Left renal cortex interstitium (tissue), 4 donors: ENCODE data around the gene MCM8. TPM values are rescaled to one million over a fixed set of nuclear protein-coding genes. Genes with fewer than 3 reads are reported as not detected.

Experiments used
- DNase-seq, 4 donors: peaks; one replicate each; pipeline ENCODE4 v3.0.0-alpha.2; 2013; ENCODE audit warnings: low read depth in 4 of 4, low spot score in 2 of 4, missing footprints in 1 of 4
- polyA plus RNA-seq, 4 donors: library from polyadenylated mRNA; unstranded; fragments of 120-200 nt; gene quantifications; one replicate each; pipeline ENCODE4 v1.2.1, GENCODE V29; 2013; ENCODE audit not compliant: insufficient read length in 4 of 4

The MCM8 gene
- polyA plus RNA-seq, 4 donors, result 11.2 to 20.3 (median 14.8) TPM

DNA sequence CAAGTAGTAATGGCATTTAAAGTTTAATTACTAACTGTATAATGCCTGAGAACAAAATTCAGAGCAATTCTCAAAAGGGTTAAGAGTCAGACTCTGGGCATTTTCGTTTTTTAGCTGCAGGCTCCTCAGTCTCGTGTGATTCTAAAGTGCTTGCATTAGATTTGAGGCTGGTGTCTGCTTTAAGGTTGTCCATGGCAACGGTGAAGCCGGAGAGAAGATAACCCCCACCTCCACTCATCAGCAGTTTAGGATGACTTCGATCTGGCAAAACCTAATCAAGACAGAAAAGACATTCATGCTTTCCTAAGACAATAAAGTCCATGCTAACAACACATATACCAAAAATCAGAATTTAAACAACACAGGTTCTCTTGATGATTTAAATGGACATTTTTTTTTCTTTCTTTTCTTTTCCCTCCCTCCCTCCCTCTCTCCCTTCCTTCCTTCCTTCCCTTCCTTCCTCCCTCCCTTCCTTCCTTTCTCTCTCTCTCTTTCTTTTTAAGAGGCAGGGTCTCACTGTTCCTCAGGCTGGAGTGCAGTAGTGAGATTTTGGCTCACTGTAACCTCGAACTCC, 11.9 kb upstream of the MCM8 start:
- no peak for DNase-seq

DNA sequence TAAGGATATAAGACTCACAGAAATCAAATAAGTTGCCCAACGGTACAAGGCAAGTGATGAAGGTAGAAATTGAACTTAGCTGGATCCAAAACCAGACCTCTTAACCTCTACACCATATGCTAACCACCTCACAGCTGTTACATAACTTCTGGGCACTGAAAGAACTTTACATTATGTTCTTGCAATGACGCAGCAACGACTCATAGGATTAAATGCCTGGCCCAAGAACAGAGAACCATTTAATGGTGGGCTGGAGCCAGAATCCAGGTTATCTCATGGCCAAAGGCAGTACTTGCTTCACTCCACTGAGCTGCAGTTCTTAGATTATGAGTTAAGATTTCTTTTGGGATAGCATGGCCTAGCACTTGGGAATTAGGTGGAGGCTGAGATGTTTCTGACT, 4.5 kb upstream of the MCM8 start:
- no peak for DNase-seq

DNA sequence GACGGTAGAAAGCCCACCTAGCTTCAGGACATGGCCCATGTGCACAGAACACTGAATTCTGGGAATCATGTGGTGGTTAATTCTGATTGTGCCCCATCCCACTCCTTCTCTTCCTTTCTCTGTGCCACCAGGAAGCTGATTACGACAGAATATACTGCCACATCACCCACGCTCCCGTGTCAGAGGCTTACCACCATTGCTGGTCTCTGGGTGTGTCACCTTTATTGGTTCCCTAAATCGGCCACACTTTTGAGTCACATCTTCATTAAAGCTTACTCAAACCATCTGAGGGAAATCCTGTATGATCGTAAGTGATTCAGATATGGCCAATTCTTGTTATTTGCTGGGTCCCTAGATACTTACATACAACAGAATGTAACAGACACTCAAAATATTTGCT, 3.2 kb upstream of the MCM8 start:
- DNase-seq, result no peak

GRCh38 chr20:5949943-5950270, 545 bp upstream of the MCM8 start:
- DNase-seq, result no peak

DNA sequence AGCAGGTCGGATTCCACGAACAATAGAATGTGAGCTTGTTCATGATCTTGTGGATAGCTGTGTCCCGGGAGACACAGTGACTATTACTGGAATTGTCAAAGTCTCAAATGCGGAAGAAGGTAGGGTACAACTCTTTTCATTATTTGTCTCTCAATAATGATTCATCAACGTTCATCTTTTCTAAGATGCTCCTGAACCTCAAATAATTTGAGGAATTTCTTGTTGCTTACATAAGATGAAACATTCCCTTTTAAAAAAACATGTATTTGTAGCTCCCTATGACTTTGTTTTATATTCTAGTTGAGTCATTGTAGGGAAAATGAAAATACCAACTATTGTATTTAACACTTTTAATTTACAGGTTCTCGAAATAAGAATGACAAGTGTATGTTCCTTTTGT, 17.0 kb downstream of the MCM8 start:
- no peak for DNase-seq

- DNase-seq, result no peak
Measured at GRCh38 chr20:5968462-5968861, 18.0 kb downstream of the MCM8 start.

- no peak for DNase-seq
Measured at GRCh38 chr20:5969348-5969935, 19.0 kb downstream of the MCM8 start.

GRCh38 chr20:5969940-5970339, 19.5 kb downstream of the MCM8 start:
- DNase-seq, result no peak

DNA sequence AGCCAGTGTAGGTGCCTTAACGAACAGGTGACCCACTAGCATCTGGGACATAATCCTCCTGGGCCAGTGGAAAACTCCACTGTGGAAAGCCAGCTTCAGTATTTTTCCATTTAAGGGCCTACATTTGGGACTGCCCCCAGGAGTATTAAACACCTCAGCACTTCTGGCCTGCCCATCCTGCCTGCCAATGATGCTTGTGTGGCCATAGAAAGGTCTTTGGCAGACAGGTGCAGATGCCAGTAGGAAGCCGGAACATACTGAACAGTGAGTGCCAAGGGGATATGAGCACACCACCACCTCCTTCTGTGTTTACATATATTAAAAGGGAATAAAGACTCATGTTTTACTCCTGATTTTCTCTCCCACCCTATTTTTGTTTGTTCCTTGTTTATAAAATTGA, 19.9 kb downstream of the MCM8 start:
- DNase-seq, result no peak

DNA sequence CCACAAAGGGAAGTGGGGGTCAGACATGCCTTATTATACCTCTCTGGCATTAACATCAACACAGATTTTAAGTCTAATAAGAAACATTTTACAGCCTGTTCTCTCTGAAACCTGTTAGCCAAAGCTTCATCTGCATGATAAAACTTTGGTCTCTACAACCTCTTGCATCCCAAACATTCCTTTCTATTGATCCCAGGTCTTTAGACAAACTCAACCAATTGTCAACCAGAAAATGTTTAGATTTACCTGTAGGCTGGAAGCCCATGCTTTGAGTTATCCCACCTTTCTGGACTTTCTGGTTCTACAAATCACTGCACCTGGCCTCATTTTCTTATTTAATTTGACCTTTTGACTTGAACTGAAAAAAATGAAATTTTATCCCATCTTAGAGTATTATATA, 20.8 kb downstream of the MCM8 start:
- no peak for DNase-seq

- no peak for DNase-seq
Measured at GRCh38 chr20:5973172-5973571, 22.7 kb downstream of the MCM8 start.

DNA sequence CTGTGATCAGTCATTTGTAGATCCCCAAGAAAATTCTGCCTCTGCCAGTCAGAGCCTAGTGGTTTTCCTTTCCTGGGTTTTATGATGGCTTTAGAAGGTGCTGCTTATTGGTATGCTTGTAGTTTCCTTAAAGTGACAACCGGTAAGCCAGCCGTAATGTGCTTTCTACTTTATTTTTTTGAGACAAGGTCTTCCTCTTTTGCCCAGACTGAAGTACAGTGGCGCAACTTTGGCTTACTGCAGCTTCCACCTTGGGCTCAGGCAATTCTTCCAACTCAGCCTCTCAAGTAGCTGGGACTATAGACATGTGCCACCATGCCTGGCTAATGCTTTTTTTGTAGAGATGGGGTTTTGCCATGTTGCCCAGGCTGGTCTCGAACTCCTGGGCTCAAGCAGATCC, 23.5 kb downstream of the MCM8 start:
- DNase-seq, result no peak

DNA sequence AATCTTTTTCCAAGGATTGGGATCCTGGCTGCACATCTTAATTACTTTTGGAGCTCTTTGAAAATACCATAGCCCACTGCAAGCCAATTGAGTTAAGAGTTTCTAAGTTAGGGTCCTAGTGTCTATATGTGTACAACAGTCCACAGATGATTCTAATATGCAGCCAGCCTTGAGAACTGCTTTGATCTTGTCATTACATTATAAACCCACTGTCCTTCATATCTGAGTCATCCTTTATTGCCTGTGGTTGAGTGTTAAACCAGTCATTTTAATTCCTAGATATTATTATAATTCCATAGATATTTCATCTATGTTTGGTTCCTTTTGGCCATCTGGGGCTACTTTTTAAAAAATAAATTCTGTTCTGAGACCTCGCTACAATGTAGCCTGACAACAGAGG, 24.1 kb downstream of the MCM8 start:
- DNase-seq, result no peak

DNA sequence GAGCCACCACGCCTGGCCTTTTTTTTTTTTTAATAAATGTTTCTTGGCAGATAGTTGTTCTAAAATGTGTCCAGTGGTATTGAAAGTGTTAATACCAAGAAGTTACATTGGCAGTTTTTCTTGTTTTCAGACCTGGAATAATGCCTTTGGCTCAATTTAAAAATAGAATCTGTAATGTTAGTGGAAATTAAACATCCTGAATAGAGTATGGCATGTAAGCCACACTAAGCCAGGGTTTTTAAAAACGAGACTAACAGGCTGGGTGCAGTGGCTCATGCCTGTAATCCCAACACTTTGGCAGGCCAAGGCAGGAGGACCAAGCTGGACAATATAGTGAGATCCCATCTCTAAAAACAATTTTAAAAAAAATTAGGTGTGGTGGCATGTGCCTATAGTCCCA, 25.3 kb downstream of the MCM8 start:
- DNase-seq, result no peak

DNA sequence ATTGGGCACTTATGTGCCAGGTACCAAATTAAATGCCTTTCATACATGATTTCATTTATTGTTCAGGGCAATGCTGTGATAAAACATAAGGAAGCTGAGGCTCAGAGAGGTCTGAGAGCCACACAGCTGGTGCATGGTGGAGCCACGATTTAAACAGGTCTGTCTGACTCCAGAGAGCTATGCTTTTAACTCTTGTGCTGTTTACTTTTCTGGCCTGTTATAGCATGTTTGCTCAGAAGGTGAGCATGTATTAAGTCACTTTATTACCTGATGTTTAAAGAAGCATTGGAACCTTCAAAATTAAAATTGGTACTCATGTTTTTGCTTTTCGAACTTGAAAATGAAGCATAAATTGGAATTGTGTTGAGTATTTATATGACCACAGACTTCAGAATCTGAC, 26.8 kb downstream of the MCM8 start:
- DNase-seq, result no peak

GRCh38 chr20:5977975-5978374, 27.5 kb downstream of the MCM8 start:
- no peak for DNase-seq

GRCh38 chr20:5979801-5980200, 29.3 kb downstream of the MCM8 start:
- no peak for DNase-seq

GRCh38 chr20:5980720-5981538, 30.5 kb downstream of the MCM8 start:
- DNase-seq, result no peak

DNA sequence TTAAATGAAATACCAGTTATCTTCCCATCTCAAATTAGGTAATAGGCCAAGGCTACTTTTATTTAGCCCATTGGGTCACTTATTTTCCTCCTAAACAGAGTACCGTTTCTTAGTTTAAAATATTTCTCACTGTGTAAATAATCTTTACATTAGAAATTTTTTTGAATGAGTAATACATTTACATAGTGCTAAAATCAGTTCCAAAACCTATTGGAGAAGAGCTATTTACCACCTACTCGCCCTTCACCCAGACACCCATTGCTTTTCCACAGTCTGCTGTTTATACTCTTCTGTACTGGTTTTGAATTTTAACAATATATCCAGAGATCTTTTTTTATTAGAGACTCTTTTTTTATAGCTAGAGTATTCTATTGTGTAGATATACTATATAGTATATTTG, 36.9 kb downstream of the MCM8 start:
- DNase-seq, result no peak

- no peak for DNase-seq
Measured at GRCh38 chr20:5989539-5989938, 39.1 kb downstream of the MCM8 start.

GRCh38 chr20:5990946-5991345, 40.5 kb downstream of the MCM8 start:
- DNase-seq, result no peak
